Colonic mucosa (tissue), 4 donors: ENCODE measurements around the gene DNAJC16. TPM values are rescaled to one million over a fixed set of nuclear protein-coding genes. Genes with fewer than 3 reads are reported as not detected.

Experiments
- DNase-seq: peaks from one replicate; pipeline ENCODE4 v3.0.0-alpha.2; 2020
- H3K27ac ChIP-seq: fragments of 200-600 bp; one replicate; pipeline ENCODE4 v1.8.0; 2021
- H3K27me3 ChIP-seq: fragments of 200-600 bp; one replicate; pipeline ENCODE4 v1.8.0; 2021
- H3K36me3 ChIP-seq: fragments of 200-600 bp; one replicate; pipeline ENCODE4 v1.8.0; 2021
- H3K4me1 ChIP-seq: fragments of 200-600 bp; one replicate; pipeline ENCODE4 v1.8.0; 2021; ENCODE audit warnings: mild to moderate bottlenecking
- H3K4me3 ChIP-seq: fragments of 200-600 bp; one replicate; pipeline ENCODE4 v1.8.0; 2021
- H3K9ac ChIP-seq, 2 donors: one replicate each; pipeline ENCODE4 v1.7.0; 2013; ENCODE audit warnings: control low read depth in 2 of 2, low read depth in 2 of 2, low read length in 2 of 2
- H3K9me3 ChIP-seq: fragments of 200-600 bp; one replicate; pipeline ENCODE4 v1.8.0; 2021
- intact Hi-C: fragments of 100-400 bp; cut with DNase I; formaldehyde crosslinking; loops from one replicate; pipeline ENCODE4 v1.14.1; 2022
- total RNA-seq, 2 donors: library from RNA; stranded (reverse); fragmentation: NEBNext Ultra II Directional in 1 of 2; extraction: Animal tissue kit (Norgen Biotek cat#: 25700) in 1 of 2; gene quantifications; one replicate each; pipeline ENCODE4 v1.2.1, GENCODE V29; 2021
- TF ChIP-seq, protein P1 (sequence below): fragments of 200-600 bp; IDR thresholded peaks from one replicate; pipeline ENCODE4 v1.8.0; 2022; ENCODE audit warnings: antibody characterized with exemption, mild to moderate bottlenecking
- donor health status: healthy.
- donor health status: DM: no; HTN: no; CAD: no.
- donor health status: DM: no; HTN: no; CAD: no.

The DNAJC16 gene
- total RNA-seq, 2 donors from 2014 or later, result 19.5 to 22.1 TPM

DNA sequence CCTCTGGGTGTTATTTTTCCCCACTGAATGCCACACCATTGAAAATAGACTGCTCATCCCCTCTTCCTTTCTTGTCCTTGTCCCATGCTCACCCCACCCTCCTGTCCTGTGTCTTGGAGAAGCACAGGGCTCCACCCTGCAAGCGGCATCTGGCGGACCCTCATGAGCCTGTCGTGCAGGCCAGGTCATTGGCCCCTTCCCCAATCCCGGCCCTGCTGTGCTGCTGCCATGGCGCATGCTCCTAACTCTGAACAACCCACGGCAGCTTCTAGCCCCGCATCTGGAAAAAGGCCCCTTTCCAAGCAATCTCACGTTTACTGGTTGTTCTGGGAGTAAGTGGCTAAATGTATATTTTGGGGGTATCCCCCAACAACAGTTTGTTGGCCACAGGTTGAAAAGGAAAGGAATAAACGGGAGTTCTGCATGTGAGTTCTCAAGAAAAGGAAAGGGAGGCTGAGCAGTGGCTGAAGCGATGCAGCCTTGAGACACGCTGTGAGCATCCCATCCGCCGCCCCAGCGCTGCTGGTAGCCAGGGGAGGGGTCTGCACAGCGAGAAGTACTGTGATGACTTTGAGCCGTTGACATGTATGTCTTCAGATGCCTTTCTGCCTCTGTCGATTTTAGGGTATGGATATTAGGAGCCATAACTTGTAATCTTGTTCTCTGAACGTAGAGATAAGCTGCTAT is 41.9 kb downstream of the DNAJC16 start:
- TF ChIP-seq, protein P1, sequence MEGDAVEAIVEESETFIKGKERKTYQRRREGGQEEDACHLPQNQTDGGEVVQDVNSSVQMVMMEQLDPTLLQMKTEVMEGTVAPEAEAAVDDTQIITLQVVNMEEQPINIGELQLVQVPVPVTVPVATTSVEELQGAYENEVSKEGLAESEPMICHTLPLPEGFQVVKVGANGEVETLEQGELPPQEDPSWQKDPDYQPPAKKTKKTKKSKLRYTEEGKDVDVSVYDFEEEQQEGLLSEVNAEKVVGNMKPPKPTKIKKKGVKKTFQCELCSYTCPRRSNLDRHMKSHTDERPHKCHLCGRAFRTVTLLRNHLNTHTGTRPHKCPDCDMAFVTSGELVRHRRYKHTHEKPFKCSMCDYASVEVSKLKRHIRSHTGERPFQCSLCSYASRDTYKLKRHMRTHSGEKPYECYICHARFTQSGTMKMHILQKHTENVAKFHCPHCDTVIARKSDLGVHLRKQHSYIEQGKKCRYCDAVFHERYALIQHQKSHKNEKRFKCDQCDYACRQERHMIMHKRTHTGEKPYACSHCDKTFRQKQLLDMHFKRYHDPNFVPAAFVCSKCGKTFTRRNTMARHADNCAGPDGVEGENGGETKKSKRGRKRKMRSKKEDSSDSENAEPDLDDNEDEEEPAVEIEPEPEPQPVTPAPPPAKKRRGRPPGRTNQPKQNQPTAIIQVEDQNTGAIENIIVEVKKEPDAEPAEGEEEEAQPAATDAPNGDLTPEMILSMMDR, result no peak
- DNase-seq, result no peak
- Histone ChIP-seq H3K27ac (no peak overlapping the region), H3K4me3 (no peak overlapping the region), H3K36me3 (peaks cover 22% of the 10 kb centered on the region), H3K9me3 (no peaks in the 10 kb centered on the region), H3K9ac (no peak overlapping the region), H3K4me1 (no peaks in the 10 kb centered on the region), H3K27me3 (no peaks in the 10 kb centered on the region)
- intact Hi-C loops, result no loop called here

DNA sequence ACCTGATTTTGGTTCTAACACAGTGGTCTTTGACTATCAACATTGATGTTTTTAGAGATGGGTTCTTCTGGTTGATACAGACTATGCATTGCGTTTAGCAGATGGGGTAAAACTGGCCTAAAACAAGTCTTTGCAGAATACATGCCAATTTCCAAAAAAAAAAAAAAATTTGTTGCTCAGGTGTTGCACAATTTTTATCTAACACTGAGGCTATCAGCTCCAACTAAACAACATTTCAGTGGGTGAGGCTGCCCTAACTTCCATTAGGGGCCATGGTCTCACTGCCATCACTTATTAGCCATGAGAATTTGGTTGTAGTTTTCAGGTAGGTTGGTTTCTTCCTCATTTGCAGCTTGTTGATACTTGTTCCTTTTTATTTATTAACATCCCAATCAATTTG is 44.2 kb downstream of the DNAJC16 start:
- peaks cover 13% of the 10 kb centered on the region for H3K36me3 ChIP-seq
- DNase-seq, result no peak

DNA sequence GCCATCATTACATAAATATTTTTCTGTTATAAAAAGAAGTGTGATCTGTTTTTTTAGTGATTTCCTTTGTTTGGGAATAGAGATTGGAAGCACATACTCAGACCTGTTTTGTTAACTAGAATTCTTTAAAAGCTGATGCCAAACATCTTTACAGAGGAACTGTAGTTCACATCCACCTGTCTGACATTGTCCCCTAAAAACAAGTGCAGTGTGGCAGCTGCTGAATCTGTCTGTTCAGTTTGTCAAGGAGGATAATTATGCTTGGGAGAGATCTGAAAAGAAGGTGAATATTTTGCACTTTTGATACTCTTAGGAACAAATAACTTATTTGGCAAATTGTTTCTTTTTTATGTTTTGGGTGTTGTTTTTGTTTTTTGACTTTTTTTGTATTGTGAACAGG is 44.6 kb downstream of the DNAJC16 start:
- Histone ChIP-seq H3K4me1 (no peaks in the 10 kb centered on the region), H3K27ac (no peak overlapping the region), H3K36me3 (peaks cover 9% of the 10 kb centered on the region), H3K4me3 (no peak overlapping the region), H3K9ac (no peak overlapping the region), H3K27me3 (no peaks in the 10 kb centered on the region), H3K9me3 (no peaks in the 10 kb centered on the region)
- DNase-seq, result no peak
- TF ChIP-seq, protein P1, result no peak
- intact Hi-C loops, result no loop called here

More for the DNA sequence above, 44.2 kb downstream of the DNAJC16 start:
- no peaks in the 10 kb centered on the region for H3K4me1 ChIP-seq
- H3K27ac ChIP-seq, result no peak overlapping the region
- TF ChIP-seq, protein P1, result no peak
- H3K9me3 ChIP-seq, result no peaks in the 10 kb centered on the region
- intact Hi-C loops, result no loop called here
- no peaks in the 10 kb centered on the region for H3K27me3 ChIP-seq
- H3K9ac ChIP-seq, result no peak overlapping the region
- H3K4me3 ChIP-seq, result no peak overlapping the region

DNA sequence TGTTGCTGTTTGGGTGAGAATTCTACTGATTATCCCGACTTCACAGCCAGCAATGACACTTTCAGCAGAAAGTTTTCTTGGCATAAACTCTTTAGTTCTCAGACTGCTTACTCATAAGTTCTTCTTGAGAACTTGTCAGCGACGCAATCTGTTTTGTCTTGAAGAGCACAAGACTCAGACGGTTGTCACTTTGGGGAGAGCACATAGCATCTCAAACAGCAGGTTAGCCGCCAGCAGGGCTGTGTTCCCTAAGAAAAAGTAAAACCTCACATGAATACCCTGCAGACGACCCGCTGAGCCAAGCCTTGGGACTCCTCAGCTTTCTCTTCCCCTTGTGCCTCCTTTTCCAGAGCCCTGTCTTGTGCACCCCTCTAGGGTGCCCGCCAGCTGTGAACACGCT is 46.8 kb downstream of the DNAJC16 start:
- Histone ChIP-seq H3K4me3 (no peak overlapping the region), H3K9me3 (no peaks in the 10 kb centered on the region), H3K4me1 (no peaks in the 10 kb centered on the region), H3K27ac (no peak overlapping the region), H3K9ac (no peak overlapping the region), H3K36me3 (peaks cover 5% of the 10 kb centered on the region), H3K27me3 (no peaks in the 10 kb centered on the region)
- intact Hi-C loops, result no loop called here
- TF ChIP-seq, protein P1, result no peak
- no peak for DNase-seq

DNA sequence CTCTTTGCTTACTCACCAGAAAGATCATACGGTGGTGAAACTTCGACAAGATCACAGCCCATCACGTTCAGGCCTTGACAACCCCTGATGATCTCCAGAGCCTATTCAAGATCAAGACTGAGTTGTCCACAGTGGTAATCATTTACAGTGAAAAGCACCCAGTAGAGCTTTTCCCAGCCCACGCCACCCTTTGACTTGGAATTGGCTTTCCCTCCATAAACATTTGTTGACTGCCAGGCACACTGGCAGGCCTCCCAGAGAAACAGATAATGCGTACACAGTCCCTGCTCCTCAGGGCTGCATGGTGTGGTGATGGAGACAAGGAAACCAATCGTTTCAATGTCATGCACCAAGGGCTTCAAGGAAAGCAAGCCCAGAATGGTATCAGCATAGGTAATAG is 48.1 kb downstream of the DNAJC16 start:
- Histone ChIP-seq H3K27ac (no peak overlapping the region), H3K4me1 (no peaks in the 10 kb centered on the region), H3K9ac (no peak overlapping the region), H3K36me3 (peaks cover 2% of the 10 kb centered on the region), H3K27me3 (no peaks in the 10 kb centered on the region), H3K4me3 (no peak overlapping the region), H3K9me3 (no peaks in the 10 kb centered on the region)
- DNase-seq, result no peak
- TF ChIP-seq, protein P1, result no peak
- intact Hi-C loops, result no loop called here
